Measurements from ENCODE around the gene CCDC185. TPM values are rescaled to one million over a fixed set of nuclear protein-coding genes. Genes with fewer than 3 reads are reported as not detected.

The CCDC185 gene
- total RNA-seq, 1 donor from 2014 or later = not detected

GRCh38 chr1:223421025-223421424 lies 27.8 kb downstream of the CCDC185 start:
- Histone ChIP-seq H3K27ac (replicated peaks) (no peak overlapping the region), H3K4me3 (no peak overlapping the region), H3K4me1 (peaks cover 45% of the 10 kb centered on the region), H3K36me3 (no peaks in the 10 kb centered on the region), H3K9me3 (replicated peaks) (no peaks in the 10 kb centered on the region), H3K27me3 (ENCODE audit: low read depth) (no peaks in the 10 kb centered on the region)
- intact Hi-C loops (cut with micrococcal nuclease) = no loop called here
- DNase-seq = no peak
- no peak for TF ChIP-seq CTCF (IDR thresholded peaks at IDR 0.05; ENCODE audit: borderline replicate concordance)

- no peak for DNase-seq
- Histone ChIP-seq H3K27ac (replicated peaks) (no peak overlapping the region), H3K27me3 (ENCODE audit: low read depth) (no peaks in the 10 kb centered on the region), H3K4me1 (peaks cover 45% of the 10 kb centered on the region), H3K9me3 (replicated peaks) (no peaks in the 10 kb centered on the region), H3K4me3 (no peak overlapping the region), H3K36me3 (no peaks in the 10 kb centered on the region)
- intact Hi-C loops (cut with micrococcal nuclease) = no loop called here
- TF ChIP-seq CTCF (IDR thresholded peaks at IDR 0.05; ENCODE audit: borderline replicate concordance) = no peak
Measured at GRCh38 chr1:223421676-223422075, 28.5 kb downstream of the CCDC185 start.

DNA sequence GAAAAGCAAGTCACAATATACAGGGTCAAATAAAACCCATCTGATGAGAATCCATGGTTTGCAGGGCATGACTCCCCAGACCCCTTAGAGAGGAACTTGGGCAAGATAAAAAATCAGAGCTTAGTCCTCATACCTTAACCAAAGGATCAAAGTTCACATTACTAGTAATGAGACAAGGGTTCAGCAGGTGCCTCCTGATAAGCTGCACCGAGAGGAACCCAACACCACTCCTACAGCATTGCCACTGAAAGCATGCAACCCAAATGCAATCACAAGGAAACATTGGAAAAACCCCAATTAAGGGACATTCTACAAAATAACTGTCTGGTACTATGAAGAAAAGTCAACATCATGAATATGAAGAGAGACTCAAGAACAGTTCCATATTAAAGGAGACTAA lies 29.7 kb downstream of the CCDC185 start:
- intact Hi-C loops (cut with micrococcal nuclease) = no loop called here
- no peak for TF ChIP-seq CTCF (IDR thresholded peaks at IDR 0.05; ENCODE audit: borderline replicate concordance)
- H3K27me3 ChIP-seq (ENCODE audit: low read depth) = no peaks in the 10 kb centered on the region

DNA sequence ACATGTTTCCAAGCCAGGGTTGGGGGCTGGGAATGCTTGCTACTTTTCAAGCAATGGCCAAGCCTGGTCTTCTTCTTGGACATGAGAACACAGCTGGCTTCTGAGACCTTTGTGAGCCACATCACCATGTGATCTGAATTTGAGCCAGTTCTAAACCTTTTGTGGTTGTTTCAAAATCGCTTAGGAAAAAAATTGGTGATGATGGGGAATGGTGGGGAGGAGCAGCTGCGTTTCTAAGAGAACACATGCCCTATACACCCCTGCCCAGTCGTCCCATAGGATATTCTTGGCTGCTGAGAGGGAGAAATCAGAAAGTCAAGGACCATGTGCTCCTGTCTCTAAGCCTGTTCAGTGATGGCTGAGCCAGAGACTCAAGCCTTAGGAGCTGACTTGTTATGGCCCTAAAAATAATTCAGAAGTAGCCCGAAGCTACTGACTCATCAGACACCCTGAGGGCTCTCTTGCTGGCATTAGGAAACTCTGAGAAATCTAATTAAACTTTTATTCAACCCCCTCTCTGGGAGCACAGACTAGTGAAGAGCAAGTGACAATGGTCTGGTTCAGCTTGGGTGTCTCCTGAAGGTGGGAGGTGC lies 30.5 kb downstream of the CCDC185 start:
- Histone ChIP-seq H3K4me3 (no peak overlapping the region), H3K36me3 (no peaks in the 10 kb centered on the region), H3K27ac (replicated peaks) (no peak overlapping the region), H3K9me3 (replicated peaks) (peaks cover 9% of the 10 kb centered on the region), H3K4me1 (peaks cover 40% of the 10 kb centered on the region), H3K27me3 (ENCODE audit: low read depth) (no peaks in the 10 kb centered on the region)
- DNase-seq = no peak
- no peak for TF ChIP-seq CTCF (IDR thresholded peaks at IDR 0.05; ENCODE audit: borderline replicate concordance)
- intact Hi-C loops (cut with micrococcal nuclease) = no loop called here

More for the DNA sequence above, 29.7 kb downstream of the CCDC185 start:
- H3K4me3 ChIP-seq = no peak overlapping the region
- H3K36me3 ChIP-seq = no peaks in the 10 kb centered on the region
- peaks cover 45% of the 10 kb centered on the region for H3K4me1 ChIP-seq
- peaks cover 2% of the 10 kb centered on the region for H3K9me3 ChIP-seq (replicated peaks)
- no peak for DNase-seq
- no peak overlapping the region for H3K27ac ChIP-seq (replicated peaks)

DNA sequence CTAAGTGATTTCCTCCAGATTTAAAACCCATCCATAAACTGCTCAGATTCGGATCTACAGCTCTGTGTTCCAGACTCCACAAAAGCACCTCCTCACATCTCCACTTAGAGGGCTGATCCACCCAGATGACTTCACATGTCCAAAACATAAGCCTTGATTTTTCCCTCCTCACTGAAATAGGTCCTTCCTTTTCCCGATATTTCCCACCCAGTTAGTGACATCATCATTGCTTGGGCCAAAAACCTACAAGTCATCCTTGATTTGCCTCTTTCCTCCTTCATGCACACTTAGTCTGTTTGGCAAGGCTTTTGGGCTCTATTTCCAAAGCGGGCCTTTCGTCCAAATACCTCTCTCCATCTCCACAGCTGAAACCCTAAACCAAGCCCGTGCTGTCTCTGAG lies 32.3 kb downstream of the CCDC185 start:
- Histone ChIP-seq H3K4me3 (no peak overlapping the region), H3K4me1 (peaks cover 42% of the 10 kb centered on the region), H3K27me3 (ENCODE audit: low read depth) (no peaks in the 10 kb centered on the region), H3K36me3 (no peaks in the 10 kb centered on the region), H3K9me3 (replicated peaks) (peaks cover 9% of the 10 kb centered on the region), H3K27ac (replicated peaks) (no peak overlapping the region)
- intact Hi-C loops (cut with micrococcal nuclease) = no loop called here
- TF ChIP-seq CTCF (IDR thresholded peaks at IDR 0.05; ENCODE audit: borderline replicate concordance) = no peak
- no peak for DNase-seq
